GM21825 (cell line): ENCODE data around the gene ZNF853.
"Not testable (repeated sequence)": the region's sequence is repeated elsewhere in the genome, so short reads cannot be mapped to it uniquely, and the experiment has no call there.

ENCODE experiments used
- ATAC-seq: cut with Tn5 transposase; IDR thresholded peaks from one replicate; pipeline ENCODE4 v1.9.1; 2021; ENCODE audit warnings: mild to moderate bottlenecking, moderate library complexity; ENCODE audit not compliant: unreplicated experiment

The ZNF853 gene

GRCh38 chr7:6650521-6651011 lies 35.2 kb downstream of the ZNF853 start:
- no peak for ATAC-seq

- no peak for ATAC-seq
Observed at GRCh38 chr7:6651851-6652445, 36.5 kb downstream of the ZNF853 start.

- no peak for ATAC-seq
Observed at GRCh38 chr7:6652446-6653011, 37.1 kb downstream of the ZNF853 start.

GRCh38 chr7:6653071-6654003 lies 37.9 kb downstream of the ZNF853 start:
- ATAC-seq: no peak

GRCh38 chr7:6654113-6654841 lies 38.9 kb downstream of the ZNF853 start:
- no peak for ATAC-seq

GRCh38 chr7:6654842-6655610 lies 39.6 kb downstream of the ZNF853 start:
- no peak for ATAC-seq

GRCh38 chr7:6655636-6656385 lies 40.4 kb downstream of the ZNF853 start:
- ATAC-seq: no peak

- no peak for ATAC-seq
Observed at GRCh38 chr7:6656413-6656812, 41.0 kb downstream of the ZNF853 start.

GRCh38 chr7:6658618-6659345 lies 43.4 kb downstream of the ZNF853 start:
- ATAC-seq: no peak

GRCh38 chr7:6670851-6671250 lies 55.4 kb downstream of the ZNF853 start:
- ATAC-seq: not testable (repeated sequence)
